Measurements from ENCODE around the gene GSX1. TPM values are rescaled to one million over a fixed set of nuclear protein-coding genes. Genes with fewer than 3 reads are reported as not detected.
"Not testable (repeated sequence)": the region's sequence is repeated elsewhere in the genome, so short reads cannot be mapped to it uniquely, and the experiment has no call there.

Gene GSX1
- total RNA-seq, 1 donor from 2014 or later = not detected

DNA sequence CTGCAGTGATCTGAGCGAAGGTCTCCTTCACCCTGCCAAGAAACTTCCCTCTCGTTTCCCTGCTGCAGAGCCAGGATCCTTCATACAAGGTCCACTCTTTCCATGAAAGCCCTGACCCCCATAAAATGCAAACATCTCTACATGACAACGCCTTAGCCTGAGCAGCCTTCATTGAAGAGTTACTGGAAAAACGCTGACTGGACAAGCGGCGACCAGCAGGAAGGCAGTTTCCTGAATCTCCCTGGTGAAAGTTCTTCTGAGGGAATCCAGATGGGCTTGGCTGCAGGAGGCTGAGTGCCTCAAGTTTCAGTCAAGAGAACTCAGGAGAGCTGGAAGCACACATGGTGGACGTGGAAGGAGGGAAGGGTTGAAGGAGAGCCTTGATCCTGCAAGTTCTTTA is 17.7 kb downstream of the GSX1 start:
- Mint-ChIP-seq H3K36me3 (ENCODE audit: low read depth, unreplicated experiment) (no peaks in the 10 kb centered on the region), H3K4me1 (ENCODE audit: low read depth, unreplicated experiment) (no peaks in the 10 kb centered on the region), H3K9me3 (ENCODE audit: unreplicated experiment) (peaks cover 10% of the 10 kb centered on the region), H3K27ac (ENCODE audit: unreplicated experiment) (no peak overlapping the region), H3K27me3 (ENCODE audit: low read depth, unreplicated experiment) (peaks cover 82% of the 10 kb centered on the region), H3K4me3 (ENCODE audit: unreplicated experiment) (no peak overlapping the region)
- Histone ChIP-seq H3K9me3 (ENCODE audit: insufficient read depth, low read depth, low read length) (no peaks in the 10 kb centered on the region), H3K36me3 (ENCODE audit: insufficient read depth, low read length) (no peaks in the 10 kb centered on the region), H3K27ac (ENCODE audit: low read depth, low read length) (no peak overlapping the region), H3K79me2 (ENCODE audit: insufficient read depth, low read length) (no peaks in the 10 kb centered on the region), H4K20me1 (ENCODE audit: insufficient read depth, low read length) (no peaks in the 10 kb centered on the region), H3K9ac (ENCODE audit: low read length) (no peak overlapping the region), H2AFZ (ENCODE audit: low read depth, low read length) (no peak overlapping the region), H3K4me1 (ENCODE audit: insufficient read depth, low read length) (no peaks in the 10 kb centered on the region), H3K4me3 (ENCODE audit: insufficient read depth, low read depth, low read length) (no peak overlapping the region), H3K4me2 (ENCODE audit: low read length) (no peak overlapping the region), H3K27me3 (ENCODE audit: insufficient read depth, low read length) (no peaks in the 10 kb centered on the region)
- no peak for FAIRE-seq
- DNase-seq (ENCODE audit: low read depth) = no peak
- no peak for TF ChIP-seq CTCF (IDR thresholded peaks at IDR 0.05; ENCODE audit: insufficient read depth, low read depth, low read length)
- TF ChIP-seq EZH2 (IDR thresholded peaks at IDR 0.05; ENCODE audit: insufficient read depth, low read length) = no peak

- H4K20me1 ChIP-seq (ENCODE audit: insufficient read depth, low read length) = no peaks in the 10 kb centered on the region
- H3K9ac ChIP-seq (ENCODE audit: low read length) = no peak overlapping the region
- TF ChIP-seq CTCF (IDR thresholded peaks at IDR 0.05; ENCODE audit: insufficient read depth, low read depth, low read length) (no peak), EZH2 (IDR thresholded peaks at IDR 0.05; ENCODE audit: insufficient read depth, low read length) (no peak)
- H2AFZ ChIP-seq (ENCODE audit: low read depth, low read length) = no peak overlapping the region
- H3K36me3 ChIP-seq (ENCODE audit: insufficient read depth, low read length) = no peaks in the 10 kb centered on the region
- Mint-ChIP-seq H3K4me3 (ENCODE audit: unreplicated experiment) (no peak overlapping the region), H3K9me3 (ENCODE audit: unreplicated experiment) (peaks cover 10% of the 10 kb centered on the region), H3K27me3 (ENCODE audit: low read depth, unreplicated experiment) (peaks cover 86% of the 10 kb centered on the region), H3K27ac (ENCODE audit: unreplicated experiment) (no peak overlapping the region), H3K4me1 (ENCODE audit: low read depth, unreplicated experiment) (no peaks in the 10 kb centered on the region), H3K36me3 (ENCODE audit: low read depth, unreplicated experiment) (no peaks in the 10 kb centered on the region)
- FAIRE-seq (no peak), DNase-seq (ENCODE audit: low read depth) (no peak)
- H3K4me3 ChIP-seq (ENCODE audit: insufficient read depth, low read depth, low read length) = no peak overlapping the region
- H3K9me3 ChIP-seq (ENCODE audit: insufficient read depth, low read depth, low read length) = no peaks in the 10 kb centered on the region
- no peak overlapping the region for H3K27ac ChIP-seq (ENCODE audit: low read depth, low read length)
- no peaks in the 10 kb centered on the region for H3K79me2 ChIP-seq (ENCODE audit: insufficient read depth, low read length)
- H3K4me1 ChIP-seq (ENCODE audit: insufficient read depth, low read length) = no peaks in the 10 kb centered on the region
- H3K27me3 ChIP-seq (ENCODE audit: insufficient read depth, low read length) = no peaks in the 10 kb centered on the region
- no peak overlapping the region for H3K4me2 ChIP-seq (ENCODE audit: low read length)
Observed at GRCh38 chr13:27810461-27810860, 18.2 kb downstream of the GSX1 start.

DNA sequence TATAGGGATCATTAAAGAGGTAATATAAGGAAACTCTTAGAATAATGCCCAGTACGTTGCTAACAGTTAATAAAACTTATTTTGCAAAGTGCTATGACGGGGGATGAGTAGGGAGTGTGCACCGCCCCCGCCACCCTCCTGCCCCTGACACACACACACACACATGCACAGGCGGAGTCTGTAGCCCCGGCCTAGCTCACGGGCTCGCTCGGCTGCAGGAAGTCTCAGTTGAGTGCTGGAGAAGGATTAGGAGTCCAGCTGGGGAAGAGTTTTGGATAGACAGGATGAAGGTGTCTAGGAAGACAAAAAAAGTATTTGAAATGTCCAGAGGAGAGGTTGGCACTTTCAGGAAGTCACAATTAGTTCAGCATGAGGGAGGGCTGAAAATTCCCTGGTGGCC is 21.5 kb downstream of the GSX1 start:
- no peaks in the 10 kb centered on the region for H4K20me1 ChIP-seq (ENCODE audit: insufficient read depth, low read length)
- no peak for FAIRE-seq
- no peaks in the 10 kb centered on the region for H3K36me3 Mint-ChIP-seq (ENCODE audit: low read depth, unreplicated experiment)
- no peak overlapping the region for H3K27ac Mint-ChIP-seq (ENCODE audit: unreplicated experiment)
- H3K79me2 ChIP-seq (ENCODE audit: insufficient read depth, low read length) = no peaks in the 10 kb centered on the region
- no peak overlapping the region for H3K4me3 ChIP-seq (ENCODE audit: insufficient read depth, low read depth, low read length)
- peaks cover 10% of the 10 kb centered on the region for H3K9me3 Mint-ChIP-seq (ENCODE audit: unreplicated experiment)
- no peaks in the 10 kb centered on the region for H3K9me3 ChIP-seq (ENCODE audit: insufficient read depth, low read depth, low read length)
- no peak overlapping the region for H3K9ac ChIP-seq (ENCODE audit: low read length)
- no peak overlapping the region for H3K27ac ChIP-seq (ENCODE audit: low read depth, low read length)
- H3K27me3 Mint-ChIP-seq (ENCODE audit: low read depth, unreplicated experiment) = peaks cover 82% of the 10 kb centered on the region
- H3K4me1 ChIP-seq (ENCODE audit: insufficient read depth, low read length) = no peaks in the 10 kb centered on the region
- H3K4me3 Mint-ChIP-seq (ENCODE audit: unreplicated experiment) = no peak overlapping the region
- H3K4me2 ChIP-seq (ENCODE audit: low read length) = no peak overlapping the region
- H2AFZ ChIP-seq (ENCODE audit: low read depth, low read length) = no peak overlapping the region
- TF ChIP-seq CTCF (IDR thresholded peaks at IDR 0.05; ENCODE audit: insufficient read depth, low read depth, low read length) = no peak
- no peak for TF ChIP-seq EZH2 (IDR thresholded peaks at IDR 0.05; ENCODE audit: insufficient read depth, low read length)
- no peaks in the 10 kb centered on the region for H3K4me1 Mint-ChIP-seq (ENCODE audit: low read depth, unreplicated experiment)
- H3K27me3 ChIP-seq (ENCODE audit: insufficient read depth, low read length) = peaks cover 5% of the 10 kb centered on the region
- DNase-seq (ENCODE audit: low read depth) = no peak
- no peaks in the 10 kb centered on the region for H3K36me3 ChIP-seq (ENCODE audit: insufficient read depth, low read length)

- not testable (repeated sequence) for H3K27ac ChIP-seq (ENCODE audit: low read depth, low read length); H3K4me3 Mint-ChIP-seq (ENCODE audit: unreplicated experiment); H4K20me1 ChIP-seq (ENCODE audit: insufficient read depth, low read length); H3K9me3 ChIP-seq (ENCODE audit: insufficient read depth, low read depth, low read length); H3K4me1 Mint-ChIP-seq (ENCODE audit: low read depth, unreplicated experiment); H3K9ac ChIP-seq (ENCODE audit: low read length); H3K79me2 ChIP-seq (ENCODE audit: insufficient read depth, low read length); H3K9me3 Mint-ChIP-seq (ENCODE audit: unreplicated experiment); H3K4me2 ChIP-seq (ENCODE audit: low read length); H2AFZ ChIP-seq (ENCODE audit: low read depth, low read length); H3K4me3 ChIP-seq (ENCODE audit: insufficient read depth, low read depth, low read length); H3K27ac Mint-ChIP-seq (ENCODE audit: unreplicated experiment); H3K4me1 ChIP-seq (ENCODE audit: insufficient read depth, low read length); FAIRE-seq; H3K36me3 ChIP-seq (ENCODE audit: insufficient read depth, low read length); DNase-seq (ENCODE audit: low read depth); H3K36me3 Mint-ChIP-seq (ENCODE audit: low read depth, unreplicated experiment)
- H3K27me3 Mint-ChIP-seq (ENCODE audit: low read depth, unreplicated experiment) = peaks cover 95% of the 10 kb centered on the region
- peaks cover 31% of the 10 kb centered on the region for H3K27me3 ChIP-seq (ENCODE audit: insufficient read depth, low read length)
Observed at GRCh38 chr13:27817832-27818231, 25.5 kb downstream of the GSX1 start.
